HepG2 (cell line): Measurements from ENCODE around the gene MGST2. TPM values are rescaled to one million over a fixed set of nuclear protein-coding genes. Genes with fewer than 3 reads are reported as not detected.

Experiments
- HNRNPL ChIP-seq: fragments of 200-400 bp; formaldehyde crosslinking; IDR thresholded peaks from 2 replicates; pipeline ENCODE4 v1.6.1; 2017; ENCODE audit warnings: mild to moderate bottlenecking, low read depth, low read length
- MAZ ChIP-seq, 2 experiments: sonication (generic) in 1 of 2; formaldehyde crosslinking in 1 of 2; IDR thresholded peaks; 2 replicates each; pipeline versions ENCODE4 v1.5.0 to v1.6.1; 2012 to 2020; ENCODE audit warnings: low read depth in 2 of 2, mild to moderate bottlenecking in 2 of 2, borderline replicate concordance in 1 of 2, improper control_type of control experiment in 1 of 2, low read length in 1 of 2, missing genetic modification reagents in 1 of 2, moderate library complexity in 1 of 2
- MBD4 ChIP-seq: IDR thresholded peaks from 2 replicates; pipeline ENCODE4 v1.6.1; 2012; ENCODE audit warnings: low read length, inconsistent platforms, borderline replicate concordance
- MEIS2 ChIP-seq: sonication (generic); formaldehyde crosslinking; IDR thresholded peaks from 2 replicates; pipeline ENCODE4 v1.9.0; 2021; ENCODE audit warnings: mild to moderate bottlenecking, missing genetic modification reagents
- PCBP1 ChIP-seq: fragments of 200-400 bp; formaldehyde crosslinking; IDR thresholded peaks from 2 replicates; pipeline ENCODE4 v1.6.1; 2017; ENCODE audit warnings: mild to moderate bottlenecking, low read depth, low read length, borderline replicate concordance
- RXRB ChIP-seq: IDR thresholded peaks from 2 replicates; pipeline ENCODE4 v1.6.1; 2016; ENCODE audit warnings: borderline replicate concordance, missing genetic modification reagents, missing compliant biosample characterization
- SIX1 ChIP-seq: sonication (generic); formaldehyde crosslinking; IDR thresholded peaks from 2 replicates; pipeline ENCODE4 v1.4.0; 2020; ENCODE audit warnings: missing genetic modification reagents, borderline replicate concordance
- TIGD3 ChIP-seq: sonication (generic); formaldehyde crosslinking; IDR thresholded peaks from 2 replicates; pipeline ENCODE4 v1.5.1; 2020; ENCODE audit warnings: mild to moderate bottlenecking, missing genetic modification reagents, borderline replicate concordance
- ZFP37 ChIP-seq: sonication (generic); formaldehyde crosslinking; IDR thresholded peaks from 2 replicates; pipeline ENCODE4 v1.4.0; 2020; ENCODE audit warnings: missing genetic modification reagents, borderline replicate concordance
- ZNF124 ChIP-seq: sonication (generic); formaldehyde crosslinking; IDR thresholded peaks from 2 replicates; pipeline ENCODE4 v1.4.0; 2020; ENCODE audit warnings: missing genetic modification reagents
- ZNF180 ChIP-seq: sonication (generic); formaldehyde crosslinking; IDR thresholded peaks from 2 replicates; pipeline ENCODE4 v1.4.0; 2020; ENCODE audit warnings: low read depth, missing genetic modification reagents, borderline replicate concordance
- ZNF205 ChIP-seq: IDR thresholded peaks from 2 replicates; pipeline ENCODE4 v1.6.1; 2018; ENCODE audit warnings: missing biosample characterization, missing genetic modification reagents
- ZNF230 ChIP-seq: sonication (generic); formaldehyde crosslinking; IDR thresholded peaks from 2 replicates; pipeline ENCODE4 v1.4.0; 2020; ENCODE audit warnings: mild to moderate bottlenecking, missing genetic modification reagents
- ZNF546 ChIP-seq: sonication (generic); formaldehyde crosslinking; conservative IDR thresholded peaks from 2 replicates; pipeline ENCODE4 v1.8.1; 2023; ENCODE audit warnings: mild to moderate bottlenecking, missing genetic modification reagents
- ZNF552 ChIP-seq: sonication (generic); formaldehyde crosslinking; IDR thresholded peaks from 2 replicates; pipeline ENCODE4 v1.9.0; 2022; ENCODE audit warnings: missing genetic modification reagents, mild to moderate bottlenecking, borderline replicate concordance
- ZNF556 ChIP-seq: sonication (generic); formaldehyde crosslinking; IDR thresholded peaks from 2 replicates; pipeline ENCODE4 v1.4.0; 2020; ENCODE audit warnings: mild to moderate bottlenecking, missing genetic modification reagents, borderline replicate concordance
- ZNF607 ChIP-seq: sonication (generic); formaldehyde crosslinking; IDR thresholded peaks from 2 replicates; pipeline ENCODE4 v1.5.1; 2020; ENCODE audit warnings: missing genetic modification reagents, mild to moderate bottlenecking, borderline replicate concordance
- ZNF780A ChIP-seq: sonication (generic); formaldehyde crosslinking; IDR thresholded peaks from 2 replicates; pipeline ENCODE4 v1.8.0; 2022; ENCODE audit warnings: mild to moderate bottlenecking, missing genetic modification reagents, moderate library complexity
- ZNF788 ChIP-seq: sonication (generic); formaldehyde crosslinking; IDR thresholded peaks from 2 replicates; pipeline ENCODE4 v1.5.0; 2020; ENCODE audit warnings: mild to moderate bottlenecking, missing genetic modification reagents, borderline replicate concordance
- polyA plus RNA-seq, 8 experiments: library from polyadenylated mRNA; depleted of rRNA in 3 of 8; stranded (reverse) in 7 of 8; unstranded in 1 of 8; fragments of >200 nt; fragmentation: Illumina TruSeq in 4 of 8; extraction: Trizol in 4 of 8; gene quantifications; 2 replicates each; pipeline versions ENCODE4 v1.2.1 to v1.2.3, GENCODE V29; 2011 to 2016; ENCODE audit warnings: low read depth in 4 of 8, missing spikeins in 1 of 8, mixed read lengths in 1 of 8; ENCODE audit not compliant: insufficient read depth in 1 of 8
- total RNA-seq, 5 experiments: library from RNA; depleted of rRNA; stranded (reverse); fragments of >200 nt; fragmentation: Illumina TruSeq; extraction: Trizol; gene quantifications; 2 replicates each; pipeline ENCODE4 v1.2.3, GENCODE V29; 2016; ENCODE audit warnings: low read depth in 1 of 5
- TF ChIP-seq, protein P1 (sequence below): sonication (generic); formaldehyde crosslinking; IDR thresholded peaks from 2 replicates; pipeline ENCODE4 v1.5.0; 2020; ENCODE audit warnings: missing genetic modification reagents
- TF ChIP-seq, protein P2 (sequence below): sonication (generic); formaldehyde crosslinking; IDR thresholded peaks from 2 replicates; pipeline ENCODE4 v1.5.0; 2020; ENCODE audit warnings: mild to moderate bottlenecking, missing genetic modification reagents, borderline replicate concordance

MGST2 gene
- total and polyA plus RNA-seq, 2 of the 13 experiments (the other 11 are each of a cell fraction or from before 2014, with no cell fraction given) = 205 to 416 TPM

DNA sequence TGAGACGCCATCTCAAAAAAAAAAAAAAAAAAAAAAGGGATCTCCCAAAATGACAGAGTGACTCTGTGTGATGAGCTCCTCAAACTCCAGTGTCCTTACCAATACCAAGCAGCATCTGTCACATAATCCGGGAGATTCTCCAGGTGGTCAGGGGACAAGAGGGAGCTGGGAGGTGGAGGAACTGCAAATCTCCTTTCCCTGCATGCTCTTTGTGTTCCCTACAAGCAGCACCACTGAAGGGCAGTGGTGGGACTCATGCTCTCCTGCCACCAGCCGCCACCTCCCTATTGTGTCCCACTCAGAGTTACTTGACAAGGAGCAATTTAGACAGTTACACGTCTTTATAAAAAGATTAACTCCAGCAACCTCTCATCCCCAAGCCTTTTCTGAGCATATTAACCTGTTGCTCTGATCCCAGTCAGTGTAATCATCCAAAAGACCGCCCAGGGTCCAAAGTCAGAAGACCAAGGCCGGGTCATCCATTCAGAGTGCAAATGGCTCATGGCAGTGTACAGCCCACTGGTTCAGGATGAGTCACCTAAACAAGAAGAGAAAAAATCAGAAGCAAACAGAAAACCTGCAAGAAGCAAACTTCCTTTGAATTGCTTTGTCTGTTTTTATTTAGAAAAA is 23.6 kb downstream of the MGST2 start (continued):
- TF ChIP-seq SIX1 = peak; percentile 81; the same call in 1 of the 2 replicates
- TF ChIP-seq ZNF788 (CRISPR knock-in tag) = peak; percentile 26; the same call in 1 of the 2 replicates
- no peak; the same call in 1 of the 2 replicates for TF ChIP-seq MBD4
- TF ChIP-seq MAZ (IDR thresholded peaks at IDR 0.05; ENCODE audit: borderline replicate concordance, low read depth, low read length) = no peak
- TF ChIP-seq MAZ (CRISPR knock-in tag; IDR thresholded peaks at IDR 0.05; ENCODE audit: low read depth) = no peak
- peak; percentile 80; the same call in 1 of the 2 replicates for TF ChIP-seq MEIS2 (CRISPR knock-in tag)
- TF ChIP-seq ZNF546 (CRISPR knock-in tag) = 0 out of 2 replicates have a peak, but pooled peaks have one; percentile 20
- TF ChIP-seq ZNF607 = 0 out of 2 replicates have a peak, but pooled peaks have one; percentile 6
- TF ChIP-seq, protein P1, sequence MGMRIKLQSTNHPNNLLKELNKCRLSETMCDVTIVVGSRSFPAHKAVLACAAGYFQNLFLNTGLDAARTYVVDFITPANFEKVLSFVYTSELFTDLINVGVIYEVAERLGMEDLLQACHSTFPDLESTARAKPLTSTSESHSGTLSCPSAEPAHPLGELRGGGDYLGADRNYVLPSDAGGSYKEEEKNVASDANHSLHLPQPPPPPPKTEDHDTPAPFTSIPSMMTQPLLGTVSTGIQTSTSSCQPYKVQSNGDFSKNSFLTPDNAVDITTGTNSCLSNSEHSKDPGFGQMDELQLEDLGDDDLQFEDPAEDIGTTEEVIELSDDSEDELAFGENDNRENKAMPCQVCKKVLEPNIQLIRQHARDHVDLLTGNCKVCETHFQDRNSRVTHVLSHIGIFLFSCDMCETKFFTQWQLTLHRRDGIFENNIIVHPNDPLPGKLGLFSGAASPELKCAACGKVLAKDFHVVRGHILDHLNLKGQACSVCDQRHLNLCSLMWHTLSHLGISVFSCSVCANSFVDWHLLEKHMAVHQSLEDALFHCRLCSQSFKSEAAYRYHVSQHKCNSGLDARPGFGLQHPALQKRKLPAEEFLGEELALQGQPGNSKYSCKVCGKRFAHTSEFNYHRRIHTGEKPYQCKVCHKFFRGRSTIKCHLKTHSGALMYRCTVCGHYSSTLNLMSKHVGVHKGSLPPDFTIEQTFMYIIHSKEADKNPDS (CRISPR knock-in tag) = no peak
- TF ChIP-seq, protein P2, sequence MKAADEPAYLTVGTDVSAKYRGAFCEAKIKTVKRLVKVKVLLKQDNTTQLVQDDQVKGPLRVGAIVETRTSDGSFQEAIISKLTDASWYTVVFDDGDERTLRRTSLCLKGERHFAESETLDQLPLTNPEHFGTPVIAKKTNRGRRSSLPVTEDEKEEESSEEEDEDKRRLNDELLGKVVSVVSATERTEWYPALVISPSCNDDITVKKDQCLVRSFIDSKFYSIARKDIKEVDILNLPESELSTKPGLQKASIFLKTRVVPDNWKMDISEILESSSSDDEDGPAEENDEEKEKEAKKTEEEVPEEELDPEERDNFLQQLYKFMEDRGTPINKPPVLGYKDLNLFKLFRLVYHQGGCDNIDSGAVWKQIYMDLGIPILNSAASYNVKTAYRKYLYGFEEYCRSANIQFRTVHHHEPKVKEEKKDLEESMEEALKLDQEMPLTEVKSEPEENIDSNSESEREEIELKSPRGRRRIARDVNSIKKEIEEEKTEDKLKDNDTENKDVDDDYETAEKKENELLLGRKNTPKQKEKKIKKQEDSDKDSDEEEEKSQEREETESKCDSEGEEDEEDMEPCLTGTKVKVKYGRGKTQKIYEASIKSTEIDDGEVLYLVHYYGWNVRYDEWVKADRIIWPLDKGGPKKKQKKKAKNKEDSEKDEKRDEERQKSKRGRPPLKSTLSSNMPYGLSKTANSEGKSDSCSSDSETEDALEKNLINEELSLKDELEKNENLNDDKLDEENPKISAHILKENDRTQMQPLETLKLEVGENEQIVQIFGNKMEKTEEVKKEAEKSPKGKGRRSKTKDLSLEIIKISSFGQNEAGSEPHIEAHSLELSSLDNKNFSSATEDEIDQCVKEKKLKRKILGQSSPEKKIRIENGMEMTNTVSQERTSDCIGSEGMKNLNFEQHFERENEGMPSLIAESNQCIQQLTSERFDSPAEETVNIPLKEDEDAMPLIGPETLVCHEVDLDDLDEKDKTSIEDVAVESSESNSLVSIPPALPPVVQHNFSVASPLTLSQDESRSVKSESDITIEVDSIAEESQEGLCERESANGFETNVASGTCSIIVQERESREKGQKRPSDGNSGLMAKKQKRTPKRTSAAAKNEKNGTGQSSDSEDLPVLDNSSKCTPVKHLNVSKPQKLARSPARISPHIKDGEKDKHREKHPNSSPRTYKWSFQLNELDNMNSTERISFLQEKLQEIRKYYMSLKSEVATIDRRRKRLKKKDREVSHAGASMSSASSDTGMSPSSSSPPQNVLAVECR (CRISPR knock-in tag) = peak; percentile 54; the same call in 1 of the 2 replicates
- no peak for TF ChIP-seq ZNF124 (CRISPR knock-in tag)
- no peak for TF ChIP-seq PCBP1
- no peak for TF ChIP-seq ZNF556 (CRISPR knock-in tag)
- TF ChIP-seq HNRNPL = no peak
- peak; percentile 67; the same call in 1 of the 2 replicates for TF ChIP-seq ZFP37
- no peak for TF ChIP-seq ZNF180
- TF ChIP-seq ZNF205 = peak; percentile 58; the same call in 1 of the 2 replicates
- peak; percentile 96 for TF ChIP-seq RXRB (CRISPR knock-in tag)
- TF ChIP-seq ZNF230 (CRISPR knock-in tag) = no peak
- TF ChIP-seq ZNF780A = no peak
- no peak for TF ChIP-seq TIGD3 (CRISPR knock-in tag)
- no peak for TF ChIP-seq ZNF552 (CRISPR knock-in tag)
